ENCODE measurements around the gene SORBS1. TPM values are rescaled to one million over a fixed set of nuclear protein-coding genes. Genes with fewer than 3 reads are reported as not detected.

The SORBS1 gene
- total RNA-seq, 2 experiments from 2014 or later: 0.57 to 3.1 TPM

DNA sequence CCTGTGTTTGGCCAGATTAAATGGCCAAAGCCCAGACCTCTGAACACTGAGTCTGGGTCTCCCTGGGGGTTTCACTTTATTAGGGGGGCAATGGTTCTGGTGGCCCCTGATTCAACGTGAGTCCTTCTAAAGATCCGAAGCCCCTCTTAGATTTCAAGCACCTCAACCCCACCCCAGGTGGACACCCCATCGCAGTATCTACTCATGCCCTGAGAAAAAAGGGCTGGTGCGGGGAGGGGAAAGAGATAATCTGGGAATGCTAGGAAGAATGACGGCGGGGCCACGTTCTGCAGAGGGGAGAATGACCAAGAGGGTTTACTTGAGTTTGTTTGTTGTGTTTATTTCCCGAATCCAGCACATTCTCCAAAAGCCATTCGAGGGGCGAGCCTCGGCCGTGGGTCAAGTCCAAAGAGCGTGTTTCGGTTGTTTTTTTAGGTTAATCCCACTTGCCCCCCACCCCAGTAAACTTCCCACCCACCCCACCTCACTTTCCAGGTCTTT lies 271.2 kb downstream of the SORBS1 start:
- peak overlapping the region; percentile 71 for H3K4me3 ChIP-seq (ENCODE audit: low read depth, low read length, poor library complexity, severe bottlenecking)
- TF ChIP-seq EZH2phosphoT487 (IDR thresholded peaks at IDR 0.05; ENCODE audit: borderline replicate concordance, low read depth, low read length): no peak
- TF ChIP-seq, protein P1, sequence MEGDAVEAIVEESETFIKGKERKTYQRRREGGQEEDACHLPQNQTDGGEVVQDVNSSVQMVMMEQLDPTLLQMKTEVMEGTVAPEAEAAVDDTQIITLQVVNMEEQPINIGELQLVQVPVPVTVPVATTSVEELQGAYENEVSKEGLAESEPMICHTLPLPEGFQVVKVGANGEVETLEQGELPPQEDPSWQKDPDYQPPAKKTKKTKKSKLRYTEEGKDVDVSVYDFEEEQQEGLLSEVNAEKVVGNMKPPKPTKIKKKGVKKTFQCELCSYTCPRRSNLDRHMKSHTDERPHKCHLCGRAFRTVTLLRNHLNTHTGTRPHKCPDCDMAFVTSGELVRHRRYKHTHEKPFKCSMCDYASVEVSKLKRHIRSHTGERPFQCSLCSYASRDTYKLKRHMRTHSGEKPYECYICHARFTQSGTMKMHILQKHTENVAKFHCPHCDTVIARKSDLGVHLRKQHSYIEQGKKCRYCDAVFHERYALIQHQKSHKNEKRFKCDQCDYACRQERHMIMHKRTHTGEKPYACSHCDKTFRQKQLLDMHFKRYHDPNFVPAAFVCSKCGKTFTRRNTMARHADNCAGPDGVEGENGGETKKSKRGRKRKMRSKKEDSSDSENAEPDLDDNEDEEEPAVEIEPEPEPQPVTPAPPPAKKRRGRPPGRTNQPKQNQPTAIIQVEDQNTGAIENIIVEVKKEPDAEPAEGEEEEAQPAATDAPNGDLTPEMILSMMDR (conservative IDR thresholded peaks at IDR 0.05; ENCODE audit: low read length): 0 out of 2 replicates have a peak, but pooled peaks have one; percentile 13
- peak overlapping the region; percentile 70 for H3K4me2 ChIP-seq (ENCODE audit: low read length)
- H3K36me3 ChIP-seq (ENCODE audit: insufficient read depth, low read length): no peaks in the 10 kb centered on the region
- peak overlapping the region; percentile 52; the same call in 1 of the 2 replicates for H2AFZ ChIP-seq (ENCODE audit: low read length)
- ChIA-PET POLR2A (interaction anchor here (0.9 to 2.1 kb wide), 2 partner anchors 9 to 11 kb away, joined by 3 to 9 read pairs; no protein-coding TSS in a partner anchor), CTCF (ENCODE audit: unreplicated experiment) (no interaction called here)
- H4K20me1 ChIP-seq (ENCODE audit: insufficient read depth, low read length): peaks cover 9% of the 10 kb centered on the region; the same call in 1 of the 2 replicates
- peaks cover 57% of the 10 kb centered on the region for H3K4me1 ChIP-seq (ENCODE audit: insufficient read depth, low read length, poor library complexity, severe bottlenecking)
- no peak overlapping the region for H3K27ac ChIP-seq (ENCODE audit: low read depth, low read length, poor library complexity, severe bottlenecking)
- DNase-seq (ENCODE audit: low spot score): no peak
- intact Hi-C loops (cut with micrococcal nuclease; ENCODE audit: unreplicated experiment): loop anchor here (1.0 to 10.0 kb wide), 2 partner anchors 44 to 995 kb away; no protein-coding TSS in a partner anchor
- no peaks in the 10 kb centered on the region for H3K9me2 ChIP-seq (ENCODE audit: insufficient read depth, low read length)
- H3K79me2 ChIP-seq (ENCODE audit: insufficient read depth, low read depth, low read length): peaks cover 4% of the 10 kb centered on the region; the same call in 1 of the 2 replicates
- no peaks in the 10 kb centered on the region for H3K9me3 ChIP-seq (ENCODE audit: low read length)
- BruUV-seq (replicated peaks): TSS peak; percentile 61

DNA sequence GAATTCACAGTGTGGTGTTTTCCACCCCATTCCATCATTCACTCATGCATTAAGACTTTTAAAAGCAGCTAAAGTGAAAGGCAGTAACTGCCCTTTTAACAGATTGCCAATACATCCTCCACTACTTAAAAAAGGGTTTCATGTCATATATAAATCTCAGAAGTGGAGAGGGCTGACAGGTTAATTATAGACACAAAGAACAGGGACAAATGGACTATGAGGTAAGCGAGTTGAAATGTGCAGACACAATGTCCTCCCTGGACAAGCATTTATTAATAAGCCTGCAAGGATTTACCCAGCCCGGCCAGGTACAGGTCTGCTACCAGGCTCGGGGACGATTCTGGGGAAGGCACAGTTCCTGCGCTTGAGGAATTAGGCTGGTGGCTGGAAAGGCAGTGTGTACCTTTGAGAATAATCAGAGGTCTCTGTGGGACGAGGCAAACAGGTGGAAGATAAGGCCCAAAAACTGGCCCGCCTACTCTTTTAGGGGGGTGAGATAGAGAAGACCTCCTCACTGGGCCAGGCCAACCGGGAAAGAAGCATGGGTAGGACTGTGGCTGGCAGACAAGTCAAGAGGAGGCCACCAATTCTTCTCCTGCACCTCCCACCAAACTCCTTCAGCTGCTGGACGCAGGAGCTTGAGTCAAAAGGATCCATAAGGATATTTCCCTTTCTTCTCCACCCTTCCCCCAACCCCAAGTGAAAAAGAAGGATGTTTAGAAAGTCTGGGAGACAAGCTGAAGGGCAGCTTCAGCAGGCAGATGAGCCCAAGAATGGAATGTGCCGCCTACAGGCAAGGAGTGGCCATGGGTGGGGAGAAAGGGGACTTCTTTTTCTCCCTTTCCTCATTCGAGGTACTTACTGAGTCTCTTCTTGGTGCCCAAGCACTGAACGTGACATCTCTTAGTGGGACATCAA lies 271.9 kb downstream of the SORBS1 start:
- Histone ChIP-seq H3K4me1 (ENCODE audit: insufficient read depth, low read length, poor library complexity, severe bottlenecking) (peaks cover 50% of the 10 kb centered on the region), H3K4me2 (ENCODE audit: low read length) (peak overlapping the region; percentile 70), H4K20me1 (ENCODE audit: insufficient read depth, low read length) (peaks cover 9% of the 10 kb centered on the region; the same call in 1 of the 2 replicates), H3K36me3 (ENCODE audit: insufficient read depth, low read length) (no peaks in the 10 kb centered on the region), H3K27ac (ENCODE audit: low read depth, low read length, poor library complexity, severe bottlenecking) (no peak overlapping the region), H3K4me3 (ENCODE audit: low read depth, low read length, poor library complexity, severe bottlenecking) (peak overlapping the region; percentile 71), H2AFZ (ENCODE audit: low read length) (no peak overlapping the region), H3K79me2 (ENCODE audit: insufficient read depth, low read depth, low read length) (peaks cover 4% of the 10 kb centered on the region; the same call in 1 of the 2 replicates), H3K9me3 (ENCODE audit: low read length) (no peaks in the 10 kb centered on the region), H3K9me2 (ENCODE audit: insufficient read depth, low read length) (no peaks in the 10 kb centered on the region)
- DNase-seq (ENCODE audit: low spot score): peak; percentile 41
- ChIA-PET POLR2A (interaction anchor here (0.7 to 2.1 kb wide), 4 partner anchors 8 to 55 kb away, joined by 3 to 9 read pairs (median 3); no protein-coding TSS in a partner anchor), CTCF (ENCODE audit: unreplicated experiment) (interaction anchor here (1.5 kb wide), 1 partner anchor 11 kb away, joined by 5 read pairs; no protein-coding TSS in a partner anchor)
- intact Hi-C loops (cut with micrococcal nuclease; ENCODE audit: unreplicated experiment): loop anchor here (1.0 kb wide), 1 partner anchor 43 kb away; no protein-coding TSS in a partner anchor
- no TSS peak for BruUV-seq (replicated peaks)
- no peak for TF ChIP-seq EZH2phosphoT487 (IDR thresholded peaks at IDR 0.05; ENCODE audit: borderline replicate concordance, low read depth, low read length)
- TF ChIP-seq, protein P1 (conservative IDR thresholded peaks at IDR 0.05; ENCODE audit: low read length): peak; percentile 60
